ENCODE data around the gene ZNF397. TPM values are rescaled to one million over a fixed set of nuclear protein-coding genes. Genes with fewer than 3 reads are reported as not detected.

ZNF397 gene
- total and polyA plus RNA-seq, 9 of the 15 experiments (the other 6 are each of a cell fraction or from before 2014, with no cell fraction given) = 6.4 to 24.2 (median 19.3) TPM

DNA sequence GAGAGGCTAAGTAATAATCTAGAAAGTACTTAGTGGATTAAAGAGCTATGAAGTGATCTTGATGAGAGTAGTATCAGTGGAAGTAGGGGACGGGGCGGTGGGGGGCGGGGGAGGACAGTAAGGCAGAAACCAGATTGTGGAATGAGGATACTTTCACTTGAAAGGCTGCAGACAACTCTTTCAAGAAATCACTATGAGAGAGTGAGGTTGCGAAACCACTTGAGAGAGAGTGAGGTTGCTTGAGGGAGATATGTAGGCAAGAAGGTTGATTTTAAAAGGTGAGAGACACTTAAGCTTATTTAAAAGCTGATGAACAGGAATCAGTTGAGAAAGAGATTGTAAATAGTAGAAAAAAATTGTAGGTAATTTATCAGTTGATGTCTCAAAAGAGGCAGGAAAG, 3.8 kb downstream of the ZNF397 start:
- H3K9me1 ChIP-seq (ENCODE audit: control insufficient read depth, insufficient read depth, low read length) = no peaks in the 10 kb centered on the region
- H3K4me1 ChIP-seq (replicated peaks in 1 of 2; ENCODE audit: control insufficient read depth in 2 of 2, insufficient read depth in 2 of 2, low read length in 2 of 2) = peaks cover 3 to 4% of the 10 kb centered on the region in 2 experiments
- in situ Hi-C loops (cut with MboI) (loop anchor here (5.0 kb wide), 1 partner anchor 43 kb away; no protein-coding TSS in a partner anchor), intact Hi-C loops (cut with micrococcal nuclease) (loop anchor here (5.0 kb wide), 1 partner anchor 98 kb away; the partner anchor contains the start of gene ZNF24)
- H3K9me3 ChIP-seq (replicated peaks; ENCODE audit: control insufficient read depth, insufficient read depth, low read depth, low read length) = peaks cover 14% of the 10 kb centered on the region; the same call in 1 of the 2 replicates
- peaks cover 70% of the 10 kb centered on the region for H3K36me3 ChIP-seq (ENCODE audit: control insufficient read depth, insufficient read depth, low read length)
- TF ChIP-seq THRB (CRISPR knock-in tag; conservative IDR thresholded peaks at IDR 0.05) (no peak), CEBPG (CRISPR knock-in tag; IDR thresholded peaks at IDR 0.05) (no peak), CEBPG (tag; conservative IDR thresholded peaks at IDR 0.05 in 1 of 2, IDR thresholded peaks at IDR 0.05 in 1 of 2) (0 out of 4 replicates have a peak, but pooled peaks of 1 of the 2 experiments have one; percentile 28)
- ATAC-seq = no peak
- POLR2A ChIA-PET = no interaction called here
- BruUV-seq (replicated peaks) = no TSS peak
- no peaks in the 10 kb centered on the region for H4K20me1 ChIP-seq (replicated peaks; ENCODE audit: control insufficient read depth, insufficient read depth, low read length)
- no peak overlapping the region for H3K9ac ChIP-seq (ENCODE audit: insufficient read depth in 1 of 2, low read depth in 2 of 2, low read length in 2 of 2)
- no peaks in the 10 kb centered on the region for H3K27me3 ChIP-seq (ENCODE audit: control insufficient read depth in 2 of 2, insufficient read depth in 2 of 2, low read length in 2 of 2)
- H3K4me3 ChIP-seq = no peak overlapping the region
- CTCF ChIA-PET (ENCODE audit: low intra/inter-chr PET ratio) = no interaction called here
- DNase-seq (ENCODE audit: extremely low read depth in 1 of 4, low spot score in 3 of 4) = no peak
- no peak overlapping the region for H3K4me2 ChIP-seq (ENCODE audit: insufficient read depth, low read length)
- FAIRE-seq = no peak
- peaks cover 23% of the 10 kb centered on the region for H3K79me2 ChIP-seq (ENCODE audit: control insufficient read depth, insufficient read depth, low read length)
- WGBS (ENCODE audit: insufficient coverage, low coverage, missing lambda C conversion rate) = 93% methylated on average over 4 of the region's 4 CpGs
- no peak overlapping the region for H2AFZ ChIP-seq (ENCODE audit: low read depth, low read length)
- H3K27ac ChIP-seq (ENCODE audit: extremely low read depth, low read depth, low read length) = no peak overlapping the region

All from K562 (cell line).